Upper lobe of left lung (tissue), 6 donors: Measurements from ENCODE around the gene PPM1J. TPM values are rescaled to one million over a fixed set of nuclear protein-coding genes. Genes with fewer than 3 reads are reported as not detected.

Experiments
- ATAC-seq, 2 donors: fragments of 200-7000 bp; cut with Tn5 transposase; one replicate each; pipeline ENCODE4 v1.9.1; 2022; ENCODE audit warnings: mild to moderate bottlenecking in 2 of 2, moderate library complexity in 2 of 2; ENCODE audit not compliant: low FRiP score in 2 of 2
- DNase-seq, 2 donors: peaks; one replicate each; pipeline ENCODE4 v3.0.0-alpha.2; 2019 to 2020
- H3K27ac ChIP-seq, 4 donors: fragments of 200-600 bp; sonication (generic); one replicate each; pipeline ENCODE4 v1.5.1; 2016 to 2019
- H3K27me3 ChIP-seq, 4 donors: fragments of 200-600 bp; sonication (generic); one replicate each; pipeline ENCODE4 v1.5.1; 2017 to 2019
- H3K36me3 ChIP-seq, 4 donors: fragments of 200-600 bp; sonication (generic); one replicate each; pipeline ENCODE4 v1.5.1; 2016 to 2019
- H3K4me1 ChIP-seq, 4 donors: fragments of 200-600 bp; sonication (generic); one replicate each; pipeline ENCODE4 v1.5.1; 2018 to 2019
- H3K4me3 ChIP-seq, 4 donors: fragments of 200-600 bp; sonication (generic); one replicate each; pipeline ENCODE4 v1.5.1; 2017 to 2019; ENCODE audit warnings: mild to moderate bottlenecking in 2 of 4, moderate library complexity in 1 of 4
- H3K9me3 ChIP-seq, 4 donors: fragments of 200-600 bp; sonication (generic); one replicate each; pipeline ENCODE4 v1.5.1; 2018 to 2019
- EP300 ChIP-seq, 4 donors: sonication (generic); formaldehyde crosslinking; IDR thresholded peaks; one replicate each; pipeline ENCODE4 v1.5.1; 2017; ENCODE audit warnings: antibody characterized with exemption in 4 of 4, control low read depth in 2 of 4
- POLR2A ChIP-seq, 4 donors: fragments of 450-650 bp; IDR thresholded peaks; one replicate each; pipeline ENCODE4 v1.5.1; 2016 to 2017; ENCODE audit warnings: antibody characterized with exemption in 4 of 4, mild to moderate bottlenecking in 2 of 4
- POLR2AphosphoS5 ChIP-seq, 2 donors: sonication (generic); formaldehyde crosslinking; IDR thresholded peaks; one replicate each; pipeline ENCODE4 v1.5.1; 2017; ENCODE audit warnings: antibody characterized with exemption in 2 of 2
- WGBS, 2 donors: methylation state at CpG; one replicate each; pipeline ENCODE4 v1.1.5; 2017 to 2018; 5-methylcytosine and 5-hydroxymethylcytosine counted together
- total RNA-seq, 6 donors: library from RNA; depleted of rRNA in 4 of 6; stranded (reverse); fragments of >200 nt in 4 of 6; gene quantifications; one replicate each; pipeline versions ENCODE4 v1.1.0 to v1.2.1, GENCODE V29; 2016 to 2021
- TF ChIP-seq, protein P1 (sequence below), 6 experiments: fragments of 450-650 bp in 4 of 6; fragments of 200-600 bp in 2 of 6; sonication (generic) in 2 of 6; IDR thresholded peaks; one replicate each; pipeline ENCODE4 v1.5.1; 2016 to 2019; ENCODE audit warnings: antibody characterized with exemption in 6 of 6
- donor health status: DM: no; HTN: no; CAD: no; lungs with moderate emphysema.
- donor health status: DM: no; HTN: yes; CAD: no; lungs with severe emphysema.

PPM1J gene, protein sequence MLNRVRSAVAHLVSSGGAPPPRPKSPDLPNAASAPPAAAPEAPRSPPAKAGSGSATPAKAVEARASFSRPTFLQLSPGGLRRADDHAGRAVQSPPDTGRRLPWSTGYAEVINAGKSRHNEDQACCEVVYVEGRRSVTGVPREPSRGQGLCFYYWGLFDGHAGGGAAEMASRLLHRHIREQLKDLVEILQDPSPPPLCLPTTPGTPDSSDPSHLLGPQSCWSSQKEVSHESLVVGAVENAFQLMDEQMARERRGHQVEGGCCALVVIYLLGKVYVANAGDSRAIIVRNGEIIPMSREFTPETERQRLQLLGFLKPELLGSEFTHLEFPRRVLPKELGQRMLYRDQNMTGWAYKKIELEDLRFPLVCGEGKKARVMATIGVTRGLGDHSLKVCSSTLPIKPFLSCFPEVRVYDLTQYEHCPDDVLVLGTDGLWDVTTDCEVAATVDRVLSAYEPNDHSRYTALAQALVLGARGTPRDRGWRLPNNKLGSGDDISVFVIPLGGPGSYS
- under 1 TPM in 5 of 6 donors, not detected in 1; 0.55 to 0.91 (median 0.74) TPM for total RNA-seq

DNA sequence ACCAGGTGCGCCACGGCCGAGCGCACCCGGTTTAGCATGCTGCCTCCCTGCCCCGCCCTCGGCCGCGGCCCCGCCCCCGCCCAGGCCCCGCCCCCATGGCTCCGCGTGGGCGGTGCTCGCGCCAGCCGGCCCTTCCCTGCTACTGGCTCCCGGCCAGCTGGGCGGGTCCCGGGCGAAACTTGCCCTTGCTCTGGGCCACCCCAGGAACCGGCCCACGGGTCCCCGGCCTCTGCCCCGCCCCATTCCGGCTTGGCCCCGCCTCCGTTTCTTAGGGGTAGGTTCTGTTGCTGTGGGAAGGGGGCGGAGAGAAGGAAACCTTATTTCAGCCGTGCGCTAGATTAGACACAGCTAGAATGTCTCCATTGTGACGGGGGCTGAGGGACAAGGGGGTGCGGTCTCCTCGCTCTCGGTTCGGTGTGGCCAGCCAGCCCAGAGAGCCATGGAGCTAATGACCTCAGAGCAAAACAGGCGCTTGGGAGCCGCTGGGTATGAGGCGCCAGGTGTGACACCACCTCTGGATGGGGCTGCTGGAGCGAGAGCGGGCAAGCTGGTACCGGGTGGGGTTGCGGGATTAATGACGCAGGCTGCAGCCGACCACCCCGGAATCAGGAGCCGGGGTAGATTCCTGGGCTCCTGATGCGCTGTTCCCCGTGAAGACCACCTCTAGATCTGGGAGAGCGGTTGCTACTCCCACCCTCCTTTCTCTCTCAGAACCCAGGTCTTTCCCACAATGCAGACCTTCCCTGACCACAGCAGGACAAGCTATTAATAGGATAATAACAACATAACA lies at the start of gene PPM1J:
Gene PPM1J (minus strand): TSS at position 69 of the 790 bp plus-strand sequence. CDS start 31 bp downstream, at position 38.
- Histone ChIP-seq H3K27ac (peak within 1 kb of the TSS; percentile 22 to 77 (median 60)), H3K9me3 (no peaks in the 10 kb centered on the region), H3K4me1 (peaks cover 13 to 36% (median 28%) of the 10 kb centered on the region in 4 donors), H3K4me3 (peak within 1 kb of the TSS; percentile 48 to 75 (median 67)), H3K27me3 (peaks cover 0 to 4% (median 0%) of the 10 kb centered on the region in 4 donors), H3K36me3 (no peaks in the 10 kb centered on the region)
- DNase-seq (peak; percentile 99 to 100), ATAC-seq (peak; percentile 93 to 94)
- WGBS, 2 donors: 0% methylated on average over 22 to 32 of the region's 51 CpGs
- TF ChIP-seq EP300 (IDR thresholded peaks at IDR 0.05): no peak
- TF ChIP-seq POLR2AphosphoS5 (IDR thresholded peaks at IDR 0.05): peak in 1 of 2 donors; percentile 67
- TF ChIP-seq POLR2A (IDR thresholded peaks at IDR 0.05): peak in 2 of 4 donors; percentile 37 to 46
- TF ChIP-seq, protein P1, sequence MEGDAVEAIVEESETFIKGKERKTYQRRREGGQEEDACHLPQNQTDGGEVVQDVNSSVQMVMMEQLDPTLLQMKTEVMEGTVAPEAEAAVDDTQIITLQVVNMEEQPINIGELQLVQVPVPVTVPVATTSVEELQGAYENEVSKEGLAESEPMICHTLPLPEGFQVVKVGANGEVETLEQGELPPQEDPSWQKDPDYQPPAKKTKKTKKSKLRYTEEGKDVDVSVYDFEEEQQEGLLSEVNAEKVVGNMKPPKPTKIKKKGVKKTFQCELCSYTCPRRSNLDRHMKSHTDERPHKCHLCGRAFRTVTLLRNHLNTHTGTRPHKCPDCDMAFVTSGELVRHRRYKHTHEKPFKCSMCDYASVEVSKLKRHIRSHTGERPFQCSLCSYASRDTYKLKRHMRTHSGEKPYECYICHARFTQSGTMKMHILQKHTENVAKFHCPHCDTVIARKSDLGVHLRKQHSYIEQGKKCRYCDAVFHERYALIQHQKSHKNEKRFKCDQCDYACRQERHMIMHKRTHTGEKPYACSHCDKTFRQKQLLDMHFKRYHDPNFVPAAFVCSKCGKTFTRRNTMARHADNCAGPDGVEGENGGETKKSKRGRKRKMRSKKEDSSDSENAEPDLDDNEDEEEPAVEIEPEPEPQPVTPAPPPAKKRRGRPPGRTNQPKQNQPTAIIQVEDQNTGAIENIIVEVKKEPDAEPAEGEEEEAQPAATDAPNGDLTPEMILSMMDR (IDR thresholded peaks at IDR 0.05): peak in 1 of 6 experiments; percentile 7

DNA sequence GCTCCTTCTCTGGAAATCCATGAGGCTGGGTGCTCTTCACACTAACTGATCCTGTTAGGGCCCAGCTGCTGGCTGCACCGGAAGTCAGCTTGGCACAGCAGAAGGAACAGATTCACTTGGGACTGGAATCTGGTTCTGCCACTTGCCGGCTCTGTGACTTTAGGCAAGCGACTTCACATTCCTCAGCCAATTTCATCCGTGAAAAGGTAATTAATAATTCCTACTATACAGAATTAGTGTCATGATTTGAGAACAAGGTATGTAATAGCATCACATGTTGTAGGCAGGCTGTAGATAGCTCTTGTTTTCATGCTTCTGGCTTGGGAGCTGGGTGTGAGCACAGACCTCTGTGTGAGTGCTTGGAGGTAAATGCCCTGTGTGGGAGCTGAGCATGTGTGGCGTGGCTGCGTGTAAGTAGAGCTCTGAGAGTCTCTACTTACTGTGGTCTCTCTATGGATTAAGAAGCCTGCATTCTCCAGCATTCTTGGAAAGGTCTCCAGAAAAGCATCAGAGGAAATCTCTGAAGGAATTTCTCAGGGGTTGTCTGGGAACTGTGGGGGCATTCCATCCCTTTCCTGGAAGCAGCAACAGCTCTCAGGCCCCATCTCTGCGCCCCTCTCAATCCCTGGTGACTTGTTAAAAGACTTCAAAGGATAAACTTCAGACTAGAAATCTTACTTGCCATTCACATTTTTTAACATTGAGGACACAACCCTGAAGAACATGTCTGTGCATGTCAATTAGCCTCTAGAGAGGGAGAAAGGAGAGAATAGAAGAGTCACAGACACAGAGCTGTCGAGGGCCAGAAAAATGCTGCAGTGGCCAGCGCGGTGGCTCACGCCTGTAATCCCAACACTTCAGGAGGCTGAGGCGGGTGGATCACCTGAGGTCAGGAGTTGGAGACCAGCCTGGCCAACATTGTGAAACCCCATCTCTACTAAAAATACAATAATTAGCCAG lies 47.7 kb upstream of the PPM1J start:
- no peaks in the 10 kb centered on the region for H3K36me3 ChIP-seq
- no peaks in the 10 kb centered on the region for H3K27me3 ChIP-seq
- TF ChIP-seq, protein P1 (IDR thresholded peaks at IDR 0.05): no peak
- TF ChIP-seq EP300 (IDR thresholded peaks at IDR 0.05) (no peak), POLR2A (IDR thresholded peaks at IDR 0.05) (no peak), POLR2AphosphoS5 (IDR thresholded peaks at IDR 0.05) (no peak)
- no peaks in the 10 kb centered on the region for H3K9me3 ChIP-seq
- no peak overlapping the region for H3K4me3 ChIP-seq
- peaks cover 0 to 16% (median 4%) of the 10 kb centered on the region in 4 donors for H3K4me1 ChIP-seq
- peak overlapping the region in 3 of 4 donors; percentile 11 to 40 (median 12) for H3K27ac ChIP-seq
- 56% methylated on average over 12 of the region's 12 CpGs for WGBS, 2 donors
- ATAC-seq: peak in 1 of 2 donors; percentile 86
- DNase-seq: peak in 1 of 2 donors; percentile 71

DNA sequence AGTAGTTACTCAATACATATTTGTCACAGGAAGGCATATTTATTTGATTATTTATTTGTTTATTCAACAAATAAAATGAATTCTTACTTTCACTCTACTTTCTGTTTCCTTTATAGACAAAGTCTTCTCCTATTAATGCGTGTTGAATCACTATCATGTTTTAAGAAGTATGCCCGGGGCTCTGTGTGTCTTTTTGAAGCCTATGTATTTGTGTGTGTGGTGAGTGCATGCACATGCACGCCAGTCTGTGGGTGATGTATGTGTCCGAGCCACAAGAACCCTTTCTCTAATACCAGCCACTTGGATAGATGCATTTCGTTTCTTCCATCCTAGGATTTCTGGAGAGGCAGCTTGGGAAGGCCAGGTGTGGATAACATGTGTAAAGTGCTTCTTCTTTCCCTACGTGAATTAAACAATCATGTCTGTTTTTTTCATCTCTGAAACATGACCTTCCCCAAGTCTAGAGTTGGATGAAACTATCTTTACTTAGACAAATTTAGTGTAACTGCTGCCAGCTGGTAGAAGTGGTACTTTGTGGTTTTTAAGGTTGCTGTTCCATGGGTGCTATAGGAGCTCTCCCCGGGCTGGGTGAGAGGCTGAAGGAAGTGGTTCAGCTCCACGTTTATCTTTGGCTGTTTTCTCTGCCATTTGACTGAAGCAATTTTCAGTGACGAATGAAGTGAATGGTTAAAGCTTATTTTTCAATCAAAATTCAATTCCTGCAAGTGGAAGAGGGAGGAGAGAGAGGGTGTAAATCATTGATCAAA lies 46.8 kb upstream of the PPM1J start:
- DNase-seq: no peak
- no peak for ATAC-seq

More for the DNA sequence above, 46.8 kb upstream of the PPM1J start:
- no peak overlapping the region for H3K4me3 ChIP-seq
- H3K9me3 ChIP-seq: no peaks in the 10 kb centered on the region
- peaks cover 0 to 16% (median 4%) of the 10 kb centered on the region in 4 donors for H3K4me1 ChIP-seq
- H3K27ac ChIP-seq: peak overlapping the region in 1 of 4 donors; percentile 12
- no peaks in the 10 kb centered on the region for H3K36me3 ChIP-seq
- no peaks in the 10 kb centered on the region for H3K27me3 ChIP-seq
- TF ChIP-seq POLR2A (IDR thresholded peaks at IDR 0.05) (no peak), EP300 (IDR thresholded peaks at IDR 0.05) (no peak), POLR2AphosphoS5 (IDR thresholded peaks at IDR 0.05) (no peak)
- TF ChIP-seq, protein P1 (IDR thresholded peaks at IDR 0.05): no peak
- WGBS, 2 donors: 55 to 61% methylated on average over 9 of the region's 9 CpGs
